Subcutaneous preadipocyte (primary cell): ENCODE data around the gene CARD9. TPM values are rescaled to one million over a fixed set of nuclear protein-coding genes. Genes with fewer than 3 reads are reported as not detected.

ENCODE experiments used
- total RNA-seq: library from RNA; depleted of rRNA; stranded (reverse); fragments of >200 nt; gene quantifications from 2 replicates; pipeline ENCODE4 v1.2.3, GENCODE V29; 2012

CARD9 gene, protein sequence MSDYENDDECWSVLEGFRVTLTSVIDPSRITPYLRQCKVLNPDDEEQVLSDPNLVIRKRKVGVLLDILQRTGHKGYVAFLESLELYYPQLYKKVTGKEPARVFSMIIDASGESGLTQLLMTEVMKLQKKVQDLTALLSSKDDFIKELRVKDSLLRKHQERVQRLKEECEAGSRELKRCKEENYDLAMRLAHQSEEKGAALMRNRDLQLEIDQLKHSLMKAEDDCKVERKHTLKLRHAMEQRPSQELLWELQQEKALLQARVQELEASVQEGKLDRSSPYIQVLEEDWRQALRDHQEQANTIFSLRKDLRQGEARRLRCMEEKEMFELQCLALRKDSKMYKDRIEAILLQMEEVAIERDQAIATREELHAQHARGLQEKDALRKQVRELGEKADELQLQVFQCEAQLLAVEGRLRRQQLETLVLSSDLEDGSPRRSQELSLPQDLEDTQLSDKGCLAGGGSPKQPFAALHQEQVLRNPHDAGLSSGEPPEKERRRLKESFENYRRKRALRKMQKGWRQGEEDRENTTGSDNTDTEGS
- total RNA-seq: 0.78 and 1.1 TPM in 2 replicates

DNA sequence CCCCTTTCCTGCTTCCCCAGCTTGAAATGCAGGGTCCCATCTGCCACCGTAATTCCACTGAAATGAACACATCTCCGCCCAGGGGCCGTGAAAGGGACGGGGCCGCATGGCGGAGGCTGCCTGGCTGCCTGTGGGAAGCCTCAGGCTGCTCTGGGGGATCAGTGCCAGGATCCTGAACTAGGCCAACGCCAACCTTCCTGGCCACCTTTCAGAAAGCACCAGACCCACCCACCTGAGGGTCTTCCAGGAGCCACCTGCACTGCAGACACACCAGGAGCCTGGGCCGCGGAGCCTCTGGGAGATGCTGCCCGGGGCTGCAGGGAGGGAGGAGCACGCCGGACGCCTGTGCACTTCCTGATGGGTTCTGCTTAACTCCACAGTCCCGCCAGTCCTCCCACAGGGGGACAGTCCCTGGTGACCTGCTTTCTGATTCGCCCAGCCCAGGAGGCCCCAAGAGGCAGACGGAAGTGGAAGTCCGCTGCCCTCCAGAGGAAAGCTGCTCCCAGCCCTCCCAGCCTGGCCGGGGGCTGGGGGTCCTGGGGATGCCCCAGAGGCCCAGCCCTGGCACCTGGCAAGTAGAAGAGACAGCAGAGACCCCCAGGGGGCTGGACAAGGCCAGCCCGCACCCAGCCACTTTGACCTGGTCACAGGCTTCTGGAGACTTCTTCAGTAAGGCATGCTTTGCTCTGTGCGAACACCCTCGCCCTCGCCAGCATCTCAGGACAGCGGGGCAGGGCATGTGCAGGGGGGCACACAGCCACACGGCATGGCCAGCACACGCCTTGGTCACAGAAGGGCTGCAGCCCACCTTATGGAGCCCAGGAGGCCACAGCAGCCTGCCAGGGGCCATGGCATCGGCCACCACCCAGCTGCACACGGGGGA lies at the start of gene CARD9:
Gene CARD9 (minus strand): TSS at position 370 of the 883 bp plus-strand sequence. CDS start 1,591 bp downstream, outside the sequence.

DNA sequence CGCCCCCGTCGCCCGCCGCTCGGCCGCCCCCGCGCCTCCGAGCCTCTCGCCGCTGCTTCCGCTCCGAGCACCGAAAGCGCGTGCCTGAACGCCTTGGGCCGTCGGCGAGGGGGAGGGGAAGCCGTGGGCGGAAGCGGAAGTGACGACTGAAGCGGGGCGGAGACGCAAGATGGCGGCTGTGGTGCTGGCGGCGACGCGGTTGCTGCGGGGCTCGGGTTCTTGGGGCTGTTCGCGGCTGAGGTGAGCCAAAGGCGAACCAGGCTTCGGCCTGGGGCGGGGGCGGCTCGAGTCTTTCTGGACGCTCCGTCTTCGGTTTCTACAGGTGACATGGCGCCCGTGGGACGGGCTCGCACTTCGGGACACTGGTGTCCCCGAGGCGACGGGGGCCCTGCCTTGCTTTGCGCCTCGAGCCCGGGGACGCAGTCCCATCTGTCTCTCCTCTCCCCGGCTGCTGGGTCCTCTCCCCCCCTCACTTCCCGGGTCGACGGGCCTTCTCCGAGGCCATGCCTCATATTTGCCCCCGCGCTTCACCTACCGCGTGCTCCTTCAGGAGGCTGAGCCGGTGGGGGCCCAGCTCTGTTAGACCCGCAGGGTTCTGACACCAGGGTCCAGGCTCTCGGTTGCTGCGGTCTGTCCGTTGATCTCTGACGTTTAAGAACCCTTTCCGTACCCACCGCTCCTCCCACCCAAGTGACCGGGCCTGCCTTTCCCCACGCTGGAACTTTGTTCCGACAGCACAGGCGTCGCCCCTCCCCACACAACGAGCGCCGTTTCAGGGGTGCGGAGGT lies 37.2 kb upstream of the CARD9 start, which contains the start of the genes ENTR1 and PMPCA:
Gene ENTR1 (minus strand): TSS at position 115 of the 788 bp plus-strand sequence. CDS start 217 bp downstream, outside the sequence.
Gene PMPCA (plus strand): TSS at position 159 of the 788 bp plus-strand sequence. CDS start 11 bp downstream, at position 170.

DNA sequence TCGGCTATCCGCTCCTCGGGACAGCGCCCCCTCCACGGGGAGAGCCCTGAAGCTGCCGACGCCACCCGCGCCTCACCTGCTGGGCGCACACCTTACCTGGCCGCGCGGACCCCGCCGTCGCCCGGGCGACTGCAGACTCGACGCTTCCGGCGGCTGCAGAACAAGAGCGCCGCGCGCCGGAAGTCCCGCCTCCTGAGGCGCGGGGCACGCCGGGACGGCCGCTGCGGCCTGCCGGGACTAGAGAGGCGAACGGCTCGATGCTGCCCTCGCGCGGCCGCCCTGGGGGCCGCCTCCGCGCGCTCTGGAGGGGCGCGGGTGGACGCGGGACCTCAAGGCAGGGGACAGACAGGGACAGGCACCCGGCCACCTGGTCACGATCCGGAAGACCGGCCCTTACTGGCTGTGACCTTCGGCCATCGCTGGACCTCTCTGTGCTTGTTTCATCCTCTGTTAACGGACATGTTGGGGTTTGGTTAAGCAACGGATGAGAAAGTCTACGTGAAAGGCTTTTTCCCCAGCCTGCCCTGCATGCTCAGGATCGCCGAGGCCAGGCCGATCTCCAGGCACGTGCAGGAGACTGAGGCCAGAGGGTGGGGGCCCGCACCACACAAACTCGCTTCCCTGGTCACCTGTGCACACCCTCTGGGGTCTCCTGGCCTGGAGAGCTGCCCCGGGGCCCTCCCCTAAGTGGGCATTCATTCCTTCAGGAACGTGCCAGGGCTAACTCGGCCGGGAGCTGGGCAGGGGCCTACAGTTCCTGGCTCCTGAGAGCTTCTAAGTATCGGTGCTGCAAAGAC lies 26.8 kb upstream of the CARD9 start, which contains the start of gene SNAPC4:
Gene SNAPC4 (minus strand): TSS at position 133 of the 797 bp plus-strand sequence. CDS start 1,742 bp downstream, outside the sequence.

DNA sequence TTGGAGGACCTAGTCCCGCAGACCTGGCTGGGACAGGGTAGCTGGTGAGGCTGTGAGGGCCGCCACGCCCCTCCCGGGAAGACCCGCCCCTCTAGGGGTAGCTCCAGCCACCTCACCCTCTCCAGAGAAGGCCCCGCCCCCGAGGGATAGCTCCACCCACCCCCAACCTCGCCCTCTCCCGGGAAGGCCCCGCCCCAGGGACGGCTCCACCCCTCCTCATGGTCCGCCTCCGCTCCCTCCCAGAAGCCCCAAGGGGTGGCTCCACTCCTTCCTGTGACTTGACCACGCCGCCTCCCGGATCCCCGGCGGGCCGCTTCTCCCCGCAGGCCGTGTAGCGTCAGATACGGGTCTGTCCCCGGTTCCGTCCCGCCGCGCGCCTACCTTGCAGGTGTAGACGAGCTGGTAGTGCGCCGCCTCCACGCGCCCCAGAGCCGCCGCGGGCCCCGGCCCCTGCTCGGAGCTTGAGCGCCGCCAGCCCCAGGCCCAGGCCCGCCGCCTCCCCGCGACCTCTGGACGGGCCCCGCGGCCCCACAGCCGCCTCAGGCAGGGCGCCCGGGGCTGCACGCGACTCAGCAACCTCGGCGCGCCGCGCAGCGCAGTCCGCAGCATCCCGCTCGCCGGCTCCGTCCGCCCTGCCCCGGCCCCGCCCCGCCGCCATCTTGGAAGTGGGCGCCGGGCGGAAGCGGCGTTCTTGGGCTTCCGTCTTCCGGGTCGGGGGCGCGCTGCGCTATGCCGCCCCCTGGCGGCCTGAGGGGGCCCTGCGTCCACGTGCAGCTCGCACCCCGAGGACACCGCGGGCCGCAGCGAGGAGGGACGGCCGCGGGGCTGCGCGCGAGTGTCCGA lies 10.1 kb downstream of the CARD9 start, which contains the start of gene DNLZ:
Gene DNLZ (minus strand): TSS at position 639 of the 843 bp plus-strand sequence. CDS start 30 bp downstream, at position 609.

DNA sequence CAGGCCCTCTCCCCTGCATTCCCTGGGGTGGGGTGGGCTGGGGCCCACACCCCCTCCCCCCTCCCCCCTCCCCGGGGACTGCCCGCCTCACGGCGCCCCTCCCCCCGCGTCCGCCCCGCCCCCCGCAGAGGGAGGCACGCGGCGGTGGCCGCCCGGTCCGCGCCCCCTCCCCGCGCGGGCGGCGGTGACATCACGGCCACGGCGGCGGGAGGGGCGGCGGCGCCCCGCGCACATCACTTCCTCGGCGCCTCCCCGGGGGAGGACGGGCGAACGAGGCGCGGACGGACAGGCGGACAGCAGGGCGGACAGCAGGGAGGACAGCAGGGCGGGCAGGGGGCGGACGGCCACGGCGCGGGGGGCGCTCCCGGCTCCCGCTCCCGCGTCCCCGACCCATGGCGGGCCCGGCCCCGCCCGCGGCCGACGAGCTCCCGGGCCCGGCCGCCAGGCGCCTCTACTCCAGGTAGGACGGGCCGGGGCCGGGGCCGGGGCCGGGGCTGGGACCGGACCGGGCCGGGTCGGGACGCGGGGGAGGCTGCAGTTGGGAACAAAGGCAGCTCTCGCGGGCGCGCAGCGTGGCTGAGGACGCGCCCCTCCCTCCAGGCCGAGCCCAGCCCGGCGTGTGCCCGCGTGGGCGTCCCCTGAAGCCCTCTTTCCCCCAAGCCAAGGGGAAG lies 46.0 kb downstream of the CARD9 start, which contains the start of gene GPSM1:
Gene GPSM1 (plus strand): TSS at position 236 of the 671 bp plus-strand sequence. CDS start 157 bp downstream, at position 393.

Other genes with a start within 250 kb of the CARD9 start
- gene LHX3, start 168.5 kb downstream of the CARD9 start, total RNA-seq: not detected in 2 replicates
- gene QSOX2, start 127.9 kb downstream of the CARD9 start, total RNA-seq: 11.4 and 17.0 TPM in 2 replicates
- gene CCDC187, start 69.6 kb downstream of the CARD9 start, total RNA-seq: under 0.01 TPM in 1 of 2 replicates, not detected in the other
- gene GPSM1, start 46.1 kb downstream of the CARD9 start, total RNA-seq: 34.2 and 50.8 TPM in 2 replicates
- gene DNLZ, start 9.9 kb downstream of the CARD9 start, total RNA-seq: 5.5 and 8.1 TPM in 2 replicates
- 17.2 and 19.8 TPM in 2 replicates for gene SNAPC4, start 26.5 kb upstream of the CARD9 start, total RNA-seq
- 36.4 and 48.9 TPM in 2 replicates for gene ENTR1, start 36.9 kb upstream of the CARD9 start, total RNA-seq
- 54.4 and 58.6 TPM in 2 replicates for gene PMPCA, start 37.0 kb upstream of the CARD9 start, total RNA-seq
- gene INPP5E, start 66.2 kb upstream of the CARD9 start, total RNA-seq: 7.7 and 13.5 TPM in 2 replicates
- gene SEC16A, start 109.4 kb upstream of the CARD9 start, total RNA-seq: 26.1 and 34.8 TPM in 2 replicates
- 7.7 and 13.1 TPM in 2 replicates for gene NOTCH1, start 172.4 kb upstream of the CARD9 start, total RNA-seq